Globus pallidus (tissue), 1 donor: ENCODE results near the gene EEF1AKMT3.

Experiments used
- DNase-seq: peaks from one replicate; pipeline ENCODE4 v3.0.0-alpha.2; 2015; ENCODE audit warnings: low spot score

The EEF1AKMT3 gene

DNA sequence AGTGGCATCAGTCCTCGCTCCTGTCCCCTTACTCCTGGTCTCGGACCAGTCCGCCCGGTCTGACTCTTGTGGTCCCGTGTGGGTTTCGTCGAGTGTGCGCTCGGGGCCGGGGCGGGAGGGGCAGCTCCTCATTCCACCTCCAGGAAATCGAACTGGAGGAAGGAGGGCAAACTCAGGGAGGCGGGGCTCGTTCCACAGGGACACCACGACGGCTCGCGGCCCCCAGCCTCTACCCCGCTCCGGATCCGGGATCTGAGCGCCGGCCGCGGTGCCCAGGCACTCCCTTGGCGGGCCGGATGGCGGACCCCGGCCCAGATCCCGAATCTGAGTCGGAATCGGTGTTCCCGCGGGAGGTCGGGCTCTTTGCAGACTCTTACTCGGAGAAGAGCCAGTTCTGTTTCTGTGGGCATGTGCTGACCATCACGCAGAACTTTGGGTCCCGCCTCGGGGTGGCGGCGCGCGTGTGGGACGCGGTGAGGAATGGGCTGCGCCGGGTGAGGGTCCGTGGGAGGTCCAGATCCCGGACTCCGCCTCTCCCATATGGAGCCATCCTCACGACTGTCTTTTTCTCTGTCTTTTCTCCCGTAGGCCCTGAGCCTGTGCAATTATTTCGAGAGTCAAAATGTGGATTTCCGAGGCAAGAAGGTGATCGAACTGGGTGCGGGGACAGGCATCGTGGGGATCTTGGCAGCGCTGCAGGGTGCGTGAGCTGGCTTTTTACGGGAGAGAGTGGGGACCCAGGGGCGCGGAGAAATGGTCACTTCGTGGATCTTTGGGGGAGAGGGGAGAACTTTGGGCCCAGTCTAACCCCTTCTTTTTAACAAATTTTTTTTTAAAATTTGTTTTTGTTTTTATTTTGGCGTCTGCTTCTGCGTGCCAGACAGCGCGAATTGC lies at the start of gene EEF1AKMT3:
Gene EEF1AKMT3, plus strand, starts transcription at position 186 of the 894 bp plus-strand sequence. Its CDS starts 111 bp downstream, at position 297.
- no peak for DNase-seq

DNA sequence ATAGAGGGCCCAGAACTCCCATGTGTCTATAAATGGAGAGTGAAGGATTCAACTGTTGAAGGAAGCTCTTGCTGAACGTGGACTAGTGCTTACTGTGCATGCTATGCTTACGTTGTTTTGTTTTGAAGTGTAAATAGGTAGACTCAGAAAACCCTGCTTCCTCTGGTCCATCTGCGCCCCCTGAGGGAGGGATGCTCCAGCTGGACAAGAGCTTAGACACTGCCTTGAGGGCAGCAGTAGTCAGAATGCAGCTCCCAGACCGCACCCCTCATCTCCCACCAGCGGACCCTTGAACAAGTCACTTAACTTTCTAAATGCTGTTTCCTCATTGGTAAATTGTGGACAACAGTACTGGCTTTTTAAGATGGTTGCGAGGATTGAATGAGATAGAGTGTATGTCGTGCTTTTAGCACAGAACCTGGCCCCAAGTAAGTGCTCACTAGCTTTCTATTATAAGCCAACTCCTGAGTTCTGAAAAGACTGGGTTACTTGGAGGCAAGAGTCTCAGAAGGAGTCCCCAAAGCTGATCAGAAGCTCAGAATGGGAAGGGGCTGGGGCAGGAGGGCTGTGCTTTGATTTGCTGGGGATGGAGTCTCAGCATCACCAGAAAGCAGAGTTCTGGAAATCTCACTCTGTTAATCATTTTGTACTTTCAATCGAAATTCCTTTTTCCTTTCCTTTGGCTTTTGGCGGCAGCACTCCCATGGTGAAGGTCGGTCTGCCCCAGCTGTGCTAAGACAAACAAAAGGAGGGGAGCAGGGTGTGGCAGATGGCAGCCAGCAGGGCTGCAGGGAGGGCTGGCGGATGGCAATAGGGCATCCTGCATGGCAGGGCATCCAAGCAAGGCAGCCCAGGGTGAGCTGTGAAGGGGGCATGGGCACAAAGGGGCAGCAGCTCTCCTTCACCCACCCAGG lies 49.4 kb upstream of the EEF1AKMT3 start:
- DNase-seq, result no peak

DNA sequence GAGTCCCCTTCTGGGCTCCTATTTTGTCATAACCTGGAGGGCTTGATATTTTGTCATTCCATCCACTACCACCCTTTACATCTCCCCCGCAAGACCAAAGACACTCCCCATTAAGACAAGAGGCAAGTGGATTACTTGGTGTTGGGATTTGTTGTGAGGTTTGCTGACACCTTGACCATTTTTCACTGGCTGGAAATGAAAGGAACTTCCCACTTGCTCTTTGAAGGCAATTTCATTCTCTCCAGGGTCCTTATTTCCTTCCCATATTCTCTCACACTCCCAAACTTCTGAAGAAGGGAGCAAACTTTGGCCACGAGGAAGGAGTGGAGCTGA lies 48.8 kb upstream of the EEF1AKMT3 start:
- DNase-seq, result no peak

DNA sequence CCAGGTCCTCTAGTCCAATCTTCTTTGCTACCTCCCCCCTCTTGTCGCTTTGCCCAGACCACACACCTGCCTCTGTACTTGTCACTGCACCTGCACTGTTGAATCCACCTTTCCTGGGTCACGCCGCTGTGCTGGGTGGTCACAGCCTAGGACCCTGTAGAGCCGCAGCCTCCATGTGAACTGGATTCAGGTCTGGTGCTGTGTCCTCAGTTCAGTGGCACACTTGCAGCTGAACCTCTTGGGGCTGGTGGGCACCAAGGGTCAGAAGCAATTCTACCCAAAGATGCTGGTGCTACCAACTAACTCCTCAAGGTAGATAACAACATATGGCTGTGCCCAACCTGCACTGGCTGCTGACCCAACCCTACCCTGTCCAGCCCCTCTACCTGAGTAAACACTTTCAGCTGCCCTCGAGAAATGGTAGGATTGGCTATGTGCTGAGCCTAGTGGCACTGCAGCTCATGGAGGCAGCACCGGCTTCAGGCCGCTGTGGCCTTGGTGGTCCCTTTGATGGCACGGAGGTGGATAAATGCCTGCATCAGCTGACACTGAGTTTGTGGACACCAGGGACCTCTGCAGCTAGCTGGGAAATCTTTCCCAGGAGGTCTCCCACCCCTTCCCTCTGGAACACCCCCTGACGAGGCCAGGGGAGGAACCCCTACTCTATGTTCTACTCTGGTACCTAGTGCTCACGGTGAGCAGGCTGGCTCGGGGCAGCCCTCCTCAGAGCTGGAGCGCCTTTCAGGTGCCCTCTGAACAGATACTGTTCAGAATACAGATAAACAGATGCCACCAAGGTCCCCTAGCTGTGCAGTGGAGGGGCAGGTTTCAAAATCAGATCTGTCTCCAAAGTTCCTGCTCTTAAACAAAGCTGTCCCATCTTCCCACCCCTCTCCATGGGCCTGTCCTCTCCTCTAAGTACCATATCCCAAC lies 48.1 kb upstream of the EEF1AKMT3 start:
- no peak for DNase-seq

DNA sequence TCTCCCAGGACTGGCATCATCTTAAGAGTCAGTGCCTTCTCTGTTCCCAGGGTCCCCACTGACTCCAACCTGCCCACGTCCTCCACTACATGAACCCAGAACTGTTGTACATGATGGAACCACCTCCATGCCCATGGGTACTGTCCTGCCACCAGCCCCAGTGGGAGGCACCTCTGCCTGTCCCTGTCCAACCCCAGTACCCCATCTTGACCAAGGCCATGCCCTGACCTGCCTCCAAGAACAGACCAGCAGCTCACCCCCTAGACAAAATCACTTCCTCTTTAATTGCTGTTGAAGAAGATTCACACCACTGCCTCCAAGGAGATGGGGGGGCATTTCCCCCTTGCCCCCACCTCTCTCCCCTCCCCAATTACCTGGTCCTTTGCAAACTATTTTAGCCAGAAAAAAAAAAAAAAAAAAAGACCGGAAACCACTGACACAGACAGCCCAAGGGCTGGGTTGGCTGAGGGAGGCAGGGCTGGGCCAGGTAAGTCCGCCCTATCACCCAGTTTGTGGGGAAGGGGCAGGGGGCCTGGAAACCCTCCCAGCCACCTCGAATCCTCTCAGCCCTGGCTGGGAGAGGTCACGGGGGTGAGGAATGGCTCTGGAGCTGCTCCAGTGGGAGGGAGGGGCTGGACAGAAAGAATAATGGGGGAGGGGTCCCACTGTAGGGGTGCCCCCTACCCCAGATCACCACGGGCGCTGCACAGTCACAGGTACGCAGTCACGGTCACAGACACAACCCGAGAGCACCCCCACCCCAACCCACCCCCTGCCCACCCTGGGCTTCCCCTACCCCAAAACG lies 47.3 kb upstream of the EEF1AKMT3 start:
- DNase-seq, result no peak

DNA sequence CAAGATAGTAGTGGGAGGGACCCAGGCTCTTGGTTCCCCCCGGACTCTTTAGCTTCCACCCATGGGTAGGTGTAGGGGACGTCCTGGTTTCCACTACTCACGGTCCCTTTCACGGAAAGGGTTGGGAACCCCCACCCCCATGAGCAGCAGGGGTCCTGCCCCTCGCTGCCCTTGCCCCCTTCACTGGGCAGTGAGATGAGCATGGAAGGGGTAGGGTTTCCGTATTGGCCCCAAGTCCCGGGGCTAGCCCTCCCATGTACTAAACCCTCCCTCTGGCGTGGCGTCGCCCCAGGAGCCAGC lies 46.6 kb upstream of the EEF1AKMT3 start:
- no peak for DNase-seq

DNA sequence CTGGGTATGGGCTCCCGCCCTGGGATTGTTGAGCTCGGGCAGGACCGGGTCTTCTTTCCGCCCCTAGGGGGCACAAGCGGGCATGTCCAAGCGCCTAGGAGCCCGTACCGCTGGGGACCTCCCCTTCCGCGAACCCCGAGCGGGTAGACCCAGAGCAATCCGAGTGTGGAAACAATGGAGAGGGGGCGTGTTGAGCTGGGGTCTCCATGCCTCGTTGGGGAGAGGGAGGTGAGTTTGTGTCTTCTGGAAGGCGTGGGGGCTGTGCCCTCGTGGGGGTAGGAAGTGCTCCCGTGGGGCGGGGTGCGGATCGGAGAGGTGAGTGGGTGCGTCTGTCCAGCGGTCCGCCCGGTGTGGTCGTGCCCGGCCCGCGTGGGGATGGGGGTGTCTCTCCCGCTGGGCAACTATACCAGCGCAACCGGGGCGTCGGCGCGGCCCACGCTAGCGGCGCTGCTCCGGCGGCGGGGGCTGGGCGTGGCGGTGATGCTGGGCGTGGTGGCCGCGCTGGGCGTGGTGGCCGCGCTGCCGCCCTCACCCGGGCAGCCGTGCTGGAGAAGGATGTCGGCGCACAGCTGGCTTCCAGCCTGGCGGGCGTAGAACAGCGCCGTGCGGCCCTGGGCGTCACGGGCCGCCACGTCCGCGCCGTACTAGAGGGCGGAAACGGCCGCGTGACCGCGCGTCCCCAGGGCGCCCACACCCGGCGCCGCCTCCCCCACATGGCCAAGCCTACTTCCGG lies 46.1 kb upstream of the EEF1AKMT3 start:
- DNase-seq, result peak; percentile 63

- DNase-seq, result no peak
Observed at GRCh38 chr12:57726884-57727757, 45.3 kb upstream of the EEF1AKMT3 start.

DNA sequence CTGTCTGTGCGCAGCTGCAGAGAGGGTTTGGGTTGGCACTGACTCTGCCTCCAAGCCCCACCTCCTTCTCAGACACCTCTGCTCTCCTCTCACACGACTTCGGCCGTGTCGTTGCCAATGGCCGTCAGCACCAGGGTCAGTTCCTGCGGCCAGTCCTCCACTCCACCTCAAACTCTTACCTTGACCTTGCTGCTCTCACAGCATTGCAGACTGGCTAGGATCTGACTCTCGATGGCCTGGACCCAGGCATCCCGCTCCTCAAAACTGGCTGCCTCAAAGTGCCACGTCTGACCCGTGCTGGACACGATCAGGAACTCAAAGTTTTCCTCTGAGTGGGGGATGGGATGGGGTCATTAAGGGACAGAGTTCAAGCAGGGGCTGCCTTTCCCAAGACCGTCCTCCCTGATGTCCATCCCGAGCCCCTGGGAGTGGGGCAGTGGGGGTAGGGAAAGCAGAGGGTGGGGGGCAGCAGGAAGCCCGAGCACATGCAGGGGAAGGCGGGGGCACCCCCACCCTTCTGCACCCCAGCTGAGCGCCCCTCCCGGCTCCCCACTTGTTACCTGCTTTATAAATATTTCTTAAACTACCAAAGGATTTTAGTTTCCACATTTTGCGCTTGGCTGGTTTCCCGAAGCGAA lies 44.5 kb upstream of the EEF1AKMT3 start:
- DNase-seq, result no peak

GRCh38 chr12:57729321-57729844 lies 43.0 kb upstream of the EEF1AKMT3 start:
- DNase-seq, result no peak

GRCh38 chr12:57730336-57731067 lies 41.9 kb upstream of the EEF1AKMT3 start:
- no peak for DNase-seq

GRCh38 chr12:57731411-57732080 lies 40.9 kb upstream of the EEF1AKMT3 start:
- no peak for DNase-seq

- DNase-seq, result no peak
Observed at GRCh38 chr12:57732270-57732669, 40.1 kb upstream of the EEF1AKMT3 start.

DNA sequence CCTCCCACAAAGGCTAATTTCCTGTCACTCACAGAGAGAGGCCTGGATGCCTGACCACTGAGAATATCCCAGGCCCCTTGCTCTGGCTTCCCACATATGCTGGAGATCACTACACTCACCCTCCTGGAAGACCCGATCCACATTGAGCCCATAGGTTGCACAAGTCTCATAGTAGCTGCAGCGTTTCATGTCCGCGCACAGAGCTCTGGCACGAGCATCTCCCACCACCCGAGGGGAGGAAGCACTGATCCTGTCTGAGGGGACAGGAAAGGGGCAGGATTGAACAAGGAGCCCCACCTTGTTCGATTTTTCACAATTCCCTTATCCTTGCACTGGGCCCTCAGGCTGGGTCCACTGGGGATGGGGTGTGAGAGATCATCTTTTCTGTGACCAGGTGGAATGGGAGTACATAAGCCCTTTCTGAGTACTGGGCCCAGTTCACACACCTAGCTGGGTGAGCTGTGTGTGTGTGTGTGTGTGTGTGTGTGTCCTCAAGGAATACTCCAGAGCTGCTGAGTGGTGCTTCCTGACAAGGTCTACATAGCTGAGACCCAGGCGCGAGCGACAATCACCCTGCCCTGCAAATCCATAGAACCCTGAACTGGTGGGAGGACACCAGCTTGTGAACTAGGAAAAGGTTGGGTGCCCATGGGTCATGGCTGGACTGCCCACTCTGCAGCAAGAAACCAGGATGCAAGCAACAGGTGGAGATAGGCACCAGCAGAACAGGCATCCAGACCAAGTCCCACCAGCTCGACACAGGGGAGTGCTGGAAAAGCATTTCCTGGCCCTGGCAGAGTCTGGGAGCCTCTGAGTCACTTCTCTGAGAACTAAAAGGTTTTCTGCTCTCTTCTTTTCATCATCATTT lies 39.5 kb upstream of the EEF1AKMT3 start:
- DNase-seq, result no peak

DNA sequence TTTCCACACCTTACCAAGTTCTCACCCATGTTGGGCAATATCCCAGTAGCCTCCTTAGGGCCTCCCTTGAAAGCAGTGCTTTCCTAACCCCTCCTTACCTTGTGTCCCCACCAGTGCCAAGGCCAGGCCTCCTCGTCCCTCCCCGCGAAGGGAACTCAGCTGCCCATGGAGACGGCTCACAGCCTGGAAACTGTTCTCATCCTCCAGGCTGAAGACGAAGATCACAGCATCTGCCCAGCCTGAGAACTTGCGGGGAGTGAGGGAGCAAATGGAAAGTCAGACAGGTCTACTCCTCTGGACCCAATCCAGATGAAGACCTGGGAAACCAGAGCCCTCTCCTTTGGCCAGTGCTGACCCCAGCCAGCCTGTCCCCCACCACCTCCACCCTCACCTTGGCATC lies 38.5 kb upstream of the EEF1AKMT3 start:
- DNase-seq, result no peak

DNA sequence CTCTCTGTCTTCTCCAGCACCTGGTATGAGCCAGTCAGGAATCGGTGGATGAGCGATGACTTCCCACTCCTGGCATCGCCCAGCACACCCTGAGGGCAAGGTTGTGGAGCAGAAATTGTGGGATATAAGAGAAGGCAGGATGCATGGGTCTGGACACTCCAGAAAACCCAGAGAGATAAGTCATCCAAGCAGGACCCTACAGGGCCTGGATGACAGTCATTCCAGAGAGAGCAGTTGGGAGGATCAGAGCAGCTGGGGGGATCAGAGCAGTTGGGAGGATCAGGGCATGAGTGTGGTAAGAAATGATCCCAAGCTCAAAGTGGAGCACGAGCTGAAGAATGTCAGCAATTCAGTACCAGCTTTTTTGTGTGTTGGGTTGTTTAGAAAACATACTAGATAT lies 37.8 kb upstream of the EEF1AKMT3 start:
- DNase-seq, result no peak
